Natural killer cell treated with Interleukin-12 subunit alpha and Interleukin-12 subunit beta and Interleukin-15 and Interleukin-18, amount 100 ng/mL, for 72 hours (primary cell): ENCODE measurements around the gene ATG4A. TPM values are rescaled to one million over a fixed set of nuclear protein-coding genes. Genes with fewer than 3 reads are reported as not detected.
A peak's percentile ranks its signal among the peaks of the same experiment; 100 is the strongest.

Experiments
- ATAC-seq, 2 donors: fragments of 150-1000 bp; cut with Tn5 transposase in 1 of 2; sonication (Bioruptor Pico), chemical (Tn5 transposase) in 1 of 2; 2 replicates each; pipeline ENCODE4 v1.10.0; 2021
- DNase-seq: peaks from one replicate; pipeline ENCODE4 v3.0.0; 2022; ENCODE audit warnings: low spot score
- H3K27ac Mint-ChIP-seq, 2 donors: 1 replicate in 1 of 2; 2 replicates in 1 of 2; pipeline ENCODE4 v1.8.0; 2022; ENCODE audit warnings: mixed read lengths in 2 of 2, mild to moderate bottlenecking in 1 of 2, moderate library complexity in 1 of 2
- H3K27me3 Mint-ChIP-seq, 2 donors: 1 replicate in 1 of 2; 2 replicates in 1 of 2; pipeline ENCODE4 v1.8.0; 2022; ENCODE audit warnings: mixed read lengths in 2 of 2
- H3K36me3 Mint-ChIP-seq: one replicate; pipeline ENCODE4 v1.8.0; 2022; ENCODE audit warnings: mixed read lengths
- H3K4me1 Mint-ChIP-seq, 2 donors: 1 replicate in 1 of 2; 2 replicates in 1 of 2; pipeline ENCODE4 v1.8.0; 2022; ENCODE audit warnings: low read depth in 2 of 2, mixed read lengths in 2 of 2, mild to moderate bottlenecking in 1 of 2
- H3K4me3 Mint-ChIP-seq: one replicate; pipeline ENCODE4 v1.8.0; 2022; ENCODE audit warnings: mixed read lengths
- H3K9me3 Mint-ChIP-seq: 2 replicates; pipeline ENCODE4 v1.8.0; 2022; ENCODE audit warnings: mixed read lengths
- total RNA-seq, 2 donors: library from RNA; stranded (reverse); gene quantifications; one replicate each; pipeline ENCODE4 v1.2.3, GENCODE V29; 2022

Gene ATG4A, protein sequence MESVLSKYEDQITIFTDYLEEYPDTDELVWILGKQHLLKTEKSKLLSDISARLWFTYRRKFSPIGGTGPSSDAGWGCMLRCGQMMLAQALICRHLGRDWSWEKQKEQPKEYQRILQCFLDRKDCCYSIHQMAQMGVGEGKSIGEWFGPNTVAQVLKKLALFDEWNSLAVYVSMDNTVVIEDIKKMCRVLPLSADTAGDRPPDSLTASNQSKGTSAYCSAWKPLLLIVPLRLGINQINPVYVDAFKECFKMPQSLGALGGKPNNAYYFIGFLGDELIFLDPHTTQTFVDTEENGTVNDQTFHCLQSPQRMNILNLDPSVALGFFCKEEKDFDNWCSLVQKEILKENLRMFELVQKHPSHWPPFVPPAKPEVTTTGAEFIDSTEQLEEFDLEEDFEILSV
- total RNA-seq, result 10 to 100 TPM; 12.0 to 17.8 TPM

DNA sequence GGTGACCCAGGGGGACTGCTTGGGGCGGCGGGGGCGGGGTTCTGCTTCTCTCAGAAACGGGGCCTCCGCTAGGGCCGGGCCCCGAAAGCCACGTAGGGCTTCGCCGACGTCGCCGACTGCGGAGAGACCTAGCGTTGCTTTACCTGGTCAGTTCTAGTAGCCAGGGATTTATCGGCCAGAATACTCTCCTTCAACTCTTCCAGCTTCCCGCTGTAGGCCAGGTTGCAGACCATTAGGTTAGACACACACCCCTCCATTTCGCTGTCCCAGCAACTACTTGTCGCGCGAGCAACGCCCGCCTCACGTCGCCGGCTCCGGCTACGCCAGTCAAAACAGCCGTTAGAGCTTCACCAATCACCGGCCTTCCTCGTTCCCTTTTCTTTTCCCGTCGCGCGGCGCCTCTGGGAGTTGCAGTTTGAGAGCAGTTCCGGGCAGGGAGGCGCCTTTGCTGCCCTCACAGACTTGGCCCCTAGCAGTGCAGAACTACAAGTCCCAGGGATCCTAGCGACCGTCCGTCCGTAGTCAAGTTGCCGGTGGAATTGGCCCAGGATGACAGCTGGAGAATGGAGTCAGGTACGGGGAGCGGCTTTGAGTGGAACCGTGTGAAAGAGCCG lies at the start of gene ATG4A, which contains the start of gene PSMD10:
TSS of gene ATG4A (plus strand) at position 515 of the 614 bp plus-strand sequence. CDS start at position 564, 49 bp downstream.
TSS of gene PSMD10 (minus strand) at position 279 of the 614 bp plus-strand sequence. CDS start at position 257, 22 bp downstream.
- Mint-ChIP-seq H3K27me3 (no peaks in the 10 kb centered on the region), H3K9me3 (no peaks in the 10 kb centered on the region), H3K4me1 (peaks cover 0 to 13% of the 10 kb centered on the region in 2 donors), H3K4me3 (no peak within 1 kb of the TSS), H3K36me3 (no peaks in the 10 kb centered on the region), H3K27ac (no peak within 1 kb of the TSS)
- peak; percentile 98 to 99 for ATAC-seq
- peak; percentile 90 for DNase-seq

DNA sequence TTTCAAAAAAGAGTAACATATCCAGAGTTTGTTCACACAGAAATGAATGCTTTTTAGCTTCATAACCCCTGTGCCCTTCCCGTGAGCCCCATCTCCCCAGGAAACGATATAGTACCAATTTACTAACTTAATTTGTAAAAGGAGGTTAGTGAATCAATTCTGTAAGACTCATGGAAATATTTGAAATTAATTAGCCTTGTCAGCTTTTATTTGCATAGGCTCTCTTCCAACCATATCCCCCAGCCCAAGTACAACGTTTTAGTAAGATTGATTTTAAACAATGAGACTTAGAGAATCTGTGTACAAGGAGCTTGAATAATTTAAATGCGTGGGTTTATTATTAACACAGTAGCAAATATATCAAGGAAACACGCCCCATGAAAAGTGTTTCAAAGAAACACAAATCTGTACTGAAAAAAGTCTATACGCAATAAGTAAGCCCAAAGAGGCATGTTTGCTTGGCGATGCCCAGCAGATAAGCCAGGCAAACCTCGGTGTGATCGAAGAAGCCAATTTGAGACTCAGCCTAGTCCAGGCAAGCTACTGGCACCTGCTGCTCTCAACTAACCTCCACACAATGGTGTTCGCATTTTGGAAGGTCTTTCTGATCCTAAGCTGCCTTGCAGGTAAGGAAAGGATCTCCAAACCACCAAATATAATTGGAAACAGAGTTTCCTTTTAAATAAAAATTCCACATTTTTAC lies 46.9 kb upstream of the ATG4A start, which contains the start of gene VSIG1:
TSS of gene VSIG1 (plus strand) at position 512 of the 703 bp plus-strand sequence. CDS start at position 578, 66 bp downstream.
- ATAC-seq (no peak), DNase-seq (no peak)
- Mint-ChIP-seq H3K4me1 (no peaks in the 10 kb centered on the region), H3K9me3 (no peaks in the 10 kb centered on the region), H3K27me3 (peaks cover 8 to 25% of the 10 kb centered on the region in 2 donors), H3K4me3 (no peak within 1 kb of the TSS), H3K27ac (no peak within 1 kb of the TSS), H3K36me3 (no peaks in the 10 kb centered on the region)

DNA sequence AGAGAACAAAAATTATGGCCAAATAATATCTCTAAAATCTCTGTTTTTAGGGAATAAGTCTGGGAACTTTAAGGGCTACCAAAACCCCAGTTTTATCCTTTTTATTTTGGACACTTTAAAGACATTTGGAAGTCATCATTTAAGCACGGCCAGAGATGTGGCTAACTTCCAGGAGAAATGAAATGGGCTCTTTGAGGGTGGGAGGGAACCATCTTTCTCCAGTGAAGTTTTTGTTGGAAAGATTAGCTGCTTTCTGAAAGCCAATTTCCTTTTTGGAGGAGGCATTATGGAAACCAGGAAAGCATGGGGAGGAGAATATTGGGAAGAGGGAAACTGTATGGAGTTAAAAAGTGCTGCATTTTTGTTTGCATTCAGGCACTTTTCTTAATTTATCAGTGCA lies 41.9 kb upstream of the ATG4A start:
- DNase-seq (no peak), ATAC-seq (no peak)
- H3K4me3 Mint-ChIP-seq, result no peak overlapping the region
- H3K27ac Mint-ChIP-seq, result no peak overlapping the region
- H3K27me3 Mint-ChIP-seq, result peaks cover 9 to 23% of the 10 kb centered on the region in 2 donors
- no peaks in the 10 kb centered on the region for H3K36me3 Mint-ChIP-seq
- H3K4me1 Mint-ChIP-seq, result peaks cover 0 to 3% of the 10 kb centered on the region in 2 donors
- no peaks in the 10 kb centered on the region for H3K9me3 Mint-ChIP-seq

DNA sequence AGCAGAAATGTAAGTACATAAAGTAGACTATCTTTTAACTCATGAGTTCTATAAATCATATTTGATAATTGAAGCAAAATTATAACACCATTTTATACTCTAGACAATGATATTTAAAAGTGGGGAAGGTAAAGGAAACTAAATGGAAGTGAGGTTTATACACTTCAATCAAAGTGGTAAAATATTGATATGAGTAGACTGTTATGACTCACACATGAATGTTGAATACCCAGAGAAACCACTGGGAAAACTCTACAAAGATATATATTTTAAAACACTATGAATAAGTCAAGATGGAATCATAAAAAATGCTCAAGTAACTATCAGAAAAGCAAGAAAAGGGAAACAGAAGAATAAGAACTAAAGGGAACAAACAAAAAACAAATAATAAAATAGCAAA lies 38.4 kb upstream of the ATG4A start:
- Mint-ChIP-seq H3K4me1 (peaks cover 0 to 3% of the 10 kb centered on the region in 2 donors), H3K4me3 (no peak overlapping the region), H3K9me3 (no peaks in the 10 kb centered on the region), H3K36me3 (no peaks in the 10 kb centered on the region), H3K27me3 (peaks cover 16 to 32% of the 10 kb centered on the region in 2 donors), H3K27ac (no peak overlapping the region)
- no peak for ATAC-seq
- DNase-seq, result no peak

DNA sequence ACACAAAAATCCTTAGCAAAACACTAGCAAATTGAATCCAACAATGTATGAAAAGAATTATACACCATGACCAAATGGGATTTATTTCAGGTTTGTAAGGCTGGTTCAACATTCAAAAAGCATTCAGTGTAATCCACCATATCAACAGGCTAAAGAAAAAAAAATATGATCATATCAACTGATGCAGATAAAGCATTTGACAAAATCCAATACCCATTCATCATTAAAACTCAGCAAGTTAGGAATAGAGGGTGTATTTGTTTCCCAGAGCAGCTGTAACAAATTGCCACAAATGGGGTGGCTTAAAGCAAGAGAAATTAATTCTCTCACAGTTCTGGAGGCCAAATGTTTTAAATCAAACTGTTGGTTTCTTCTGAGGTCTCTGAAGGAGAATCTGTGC lies 36.0 kb upstream of the ATG4A start:
- no peaks in the 10 kb centered on the region for H3K9me3 Mint-ChIP-seq
- H3K4me1 Mint-ChIP-seq, result peaks cover 0 to 3% of the 10 kb centered on the region in 2 donors
- ATAC-seq (no peak), DNase-seq (no peak)
- no peak overlapping the region for H3K4me3 Mint-ChIP-seq
- H3K27me3 Mint-ChIP-seq, result peaks cover 23 to 37% of the 10 kb centered on the region in 2 donors
- H3K36me3 Mint-ChIP-seq, result no peaks in the 10 kb centered on the region
- H3K27ac Mint-ChIP-seq, result no peak overlapping the region

DNA sequence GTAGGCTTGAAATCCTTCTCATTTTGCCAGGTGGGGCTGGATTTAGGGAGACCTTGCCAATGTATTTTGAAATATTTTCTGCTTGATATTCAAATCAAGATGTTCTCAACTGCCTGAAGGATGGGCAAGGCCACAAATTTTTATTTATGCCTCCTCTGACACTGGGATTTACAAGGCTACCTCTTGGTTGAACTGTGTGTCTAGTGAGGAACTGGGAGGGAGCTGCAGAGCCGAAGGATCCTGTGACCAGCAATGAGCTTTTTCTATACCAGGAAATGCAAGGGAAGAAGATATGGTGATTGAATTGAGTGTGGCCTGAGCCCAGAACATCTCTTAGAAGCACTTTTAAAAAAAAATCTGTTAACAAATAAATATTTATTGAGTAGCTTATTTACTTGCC lies 31.8 kb upstream of the ATG4A start:
- Mint-ChIP-seq H3K36me3 (no peaks in the 10 kb centered on the region), H3K27me3 (peaks cover 12 to 29% of the 10 kb centered on the region in 2 donors), H3K9me3 (no peaks in the 10 kb centered on the region), H3K4me3 (no peak overlapping the region), H3K4me1 (no peaks in the 10 kb centered on the region), H3K27ac (no peak overlapping the region)
- ATAC-seq (no peak), DNase-seq (no peak)

DNA sequence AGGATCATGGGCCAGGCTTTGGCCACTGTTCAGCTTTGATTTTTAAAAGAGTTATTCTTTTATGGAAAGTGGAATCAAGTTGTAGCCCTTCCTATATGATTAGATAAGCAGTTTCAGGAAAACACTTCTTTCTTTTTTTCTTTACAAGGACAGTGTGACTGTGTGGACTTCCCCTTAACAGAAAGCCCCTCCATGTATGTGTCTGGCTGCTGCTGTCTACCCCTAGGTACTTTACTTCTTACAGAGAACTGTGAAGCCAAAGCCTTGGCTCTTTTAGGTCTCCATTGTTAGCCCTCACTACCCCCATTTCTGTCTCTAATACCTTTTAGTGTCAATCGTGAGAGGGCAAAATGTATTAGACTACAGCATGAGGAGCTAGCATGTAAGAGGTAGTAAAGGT lies 27.6 kb upstream of the ATG4A start:
- Mint-ChIP-seq H3K4me3 (no peak overlapping the region), H3K4me1 (no peaks in the 10 kb centered on the region), H3K27me3 (peaks cover 0 to 24% of the 10 kb centered on the region in 2 donors), H3K27ac (no peak overlapping the region), H3K36me3 (no peaks in the 10 kb centered on the region), H3K9me3 (no peaks in the 10 kb centered on the region)
- no peak for ATAC-seq
- no peak for DNase-seq

DNA sequence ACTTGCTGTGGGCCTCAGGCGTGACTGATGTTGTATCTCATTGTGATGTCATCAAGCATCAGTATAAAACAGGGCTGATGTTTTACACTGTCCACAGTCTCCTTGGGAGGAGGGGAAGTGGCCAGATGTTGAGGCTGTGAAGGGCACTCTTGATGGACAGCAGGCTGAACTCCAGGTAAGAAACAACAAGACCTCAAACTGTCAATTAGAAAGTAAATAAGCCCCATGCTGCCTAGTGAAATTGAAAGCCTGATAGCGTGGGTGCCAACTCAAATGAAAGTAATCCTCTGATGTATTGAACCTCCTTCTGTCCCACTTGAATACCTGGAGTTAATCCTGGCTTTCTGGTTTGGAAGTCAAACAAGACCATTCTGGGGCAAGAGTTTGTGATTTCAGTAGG lies 27.0 kb upstream of the ATG4A start:
- Mint-ChIP-seq H3K4me1 (no peaks in the 10 kb centered on the region), H3K27me3 (peaks cover 4 to 27% of the 10 kb centered on the region in 2 donors), H3K27ac (no peak overlapping the region), H3K4me3 (no peak overlapping the region), H3K36me3 (no peaks in the 10 kb centered on the region), H3K9me3 (no peaks in the 10 kb centered on the region)
- ATAC-seq (no peak), DNase-seq (no peak)

DNA sequence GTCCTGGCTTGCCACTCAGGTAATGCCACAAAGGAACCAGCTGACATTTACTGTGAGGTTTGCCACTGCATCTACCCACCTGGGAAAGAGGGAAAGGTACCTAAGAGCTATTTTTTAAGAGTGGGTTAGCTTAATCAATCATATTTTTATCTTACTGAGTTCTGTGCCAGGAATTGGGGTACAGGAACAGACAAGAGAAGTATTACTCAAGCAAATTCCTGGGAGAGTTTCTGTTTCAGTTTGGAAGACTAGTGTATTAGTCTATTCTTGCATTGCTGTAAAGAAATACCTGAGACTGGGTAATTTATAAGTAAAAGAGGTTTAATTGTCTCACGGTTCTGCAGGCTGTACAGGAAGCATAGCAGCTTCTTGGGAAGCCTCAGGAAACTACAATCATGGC lies 23.5 kb upstream of the ATG4A start:
- Mint-ChIP-seq H3K4me3 (no peak overlapping the region), H3K4me1 (no peaks in the 10 kb centered on the region), H3K27me3 (peaks cover 6 to 23% of the 10 kb centered on the region in 2 donors), H3K27ac (no peak overlapping the region), H3K36me3 (no peaks in the 10 kb centered on the region), H3K9me3 (no peaks in the 10 kb centered on the region)
- DNase-seq (no peak), ATAC-seq (no peak)

DNA sequence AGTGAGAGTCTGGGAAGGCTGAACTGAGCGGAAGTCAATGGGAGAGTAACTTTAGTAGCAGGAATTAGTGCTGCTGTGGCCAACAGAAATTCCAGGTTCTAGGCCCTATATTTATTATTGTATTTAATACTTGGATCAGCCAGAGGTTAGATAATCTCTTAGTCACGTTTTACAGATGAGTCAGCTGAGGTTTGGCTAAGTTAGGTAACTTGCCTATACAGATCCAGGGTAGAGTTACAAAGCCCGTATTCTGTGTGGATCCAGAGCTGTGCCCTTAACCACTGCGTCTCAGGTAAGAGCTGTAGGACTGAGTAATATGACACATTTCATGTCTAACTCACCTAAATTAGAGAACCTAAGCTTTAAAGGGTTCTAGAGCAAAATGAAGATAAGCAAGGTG lies 20.7 kb upstream of the ATG4A start:
- Mint-ChIP-seq H3K4me1 (no peaks in the 10 kb centered on the region), H3K36me3 (no peaks in the 10 kb centered on the region)
- no peak for ATAC-seq

DNA sequence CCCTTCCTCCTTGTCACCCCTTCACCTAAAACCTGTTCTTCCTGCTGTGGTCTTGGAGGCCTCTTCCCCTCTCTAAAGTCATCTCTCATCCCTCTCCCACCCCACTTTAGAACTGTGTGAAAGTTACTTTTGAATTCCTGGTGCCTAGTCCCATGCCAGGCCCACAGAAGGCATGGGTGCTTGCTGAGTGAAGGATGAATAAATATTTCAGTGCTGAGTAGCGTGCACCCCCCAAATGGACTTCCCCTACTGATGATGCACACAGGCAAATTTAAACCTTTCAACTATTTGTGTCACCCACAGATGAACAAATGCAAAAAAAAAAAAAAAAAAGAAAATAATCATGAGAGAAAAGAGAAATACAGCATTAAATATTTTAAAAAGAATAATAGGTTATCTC lies 20.0 kb upstream of the ATG4A start:
- Mint-ChIP-seq H3K27ac (no peak overlapping the region), H3K27me3 (peaks cover 13 to 25% of the 10 kb centered on the region in 2 donors), H3K36me3 (no peaks in the 10 kb centered on the region), H3K9me3 (no peaks in the 10 kb centered on the region), H3K4me1 (no peaks in the 10 kb centered on the region), H3K4me3 (no peak overlapping the region)
- DNase-seq (no peak), ATAC-seq (no peak)

More for the DNA sequence above, 20.7 kb upstream of the ATG4A start:
- H3K4me3 Mint-ChIP-seq, result no peak overlapping the region
- no peak overlapping the region for H3K27ac Mint-ChIP-seq
- no peak for DNase-seq
- peaks cover 13 to 25% of the 10 kb centered on the region in 2 donors for H3K27me3 Mint-ChIP-seq
- no peaks in the 10 kb centered on the region for H3K9me3 Mint-ChIP-seq

DNA sequence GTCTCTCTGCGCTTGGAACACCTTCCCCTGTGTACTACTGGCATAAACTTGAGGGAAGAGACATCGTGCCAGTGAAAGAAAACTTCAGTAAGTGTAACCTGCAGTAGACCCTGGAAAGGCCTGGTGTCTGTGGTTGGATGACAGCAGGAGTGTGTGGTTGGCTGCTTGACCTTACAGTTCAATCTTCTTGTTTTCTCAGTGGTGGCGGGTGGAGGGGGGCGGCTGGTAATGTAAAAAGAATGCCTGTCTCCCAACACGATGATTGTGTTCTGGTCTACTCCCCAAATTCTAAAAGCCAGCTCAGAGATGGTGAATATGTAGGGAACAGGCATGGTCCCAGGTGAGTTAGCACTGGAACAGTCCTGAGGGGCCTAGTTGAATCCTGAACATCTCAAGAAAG lies 18.8 kb upstream of the ATG4A start:
- DNase-seq (no peak), ATAC-seq (no peak)
- Mint-ChIP-seq H3K27ac (no peak overlapping the region), H3K4me3 (no peak overlapping the region), H3K9me3 (no peaks in the 10 kb centered on the region), H3K4me1 (no peaks in the 10 kb centered on the region), H3K36me3 (no peaks in the 10 kb centered on the region), H3K27me3 (peaks cover 13 to 20% of the 10 kb centered on the region in 2 donors)

DNA sequence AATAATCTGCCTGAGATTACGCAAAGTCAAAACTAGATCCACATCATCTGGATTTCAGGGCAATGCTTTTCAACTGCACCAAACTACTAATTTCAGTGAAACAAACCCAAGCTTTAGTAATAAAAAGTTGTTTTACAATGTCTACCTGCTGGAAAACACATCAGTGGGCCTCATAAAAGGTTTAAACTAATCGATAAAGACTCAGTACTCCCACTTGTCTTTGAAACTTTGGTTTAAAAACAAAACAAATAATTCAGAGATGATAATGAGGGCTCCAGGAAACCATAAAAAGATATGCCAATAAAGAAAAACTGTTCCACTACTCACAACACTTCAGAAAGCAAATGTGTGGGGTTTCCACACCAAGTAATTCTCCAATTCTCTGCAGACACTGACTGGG lies 10.5 kb upstream of the ATG4A start:
- DNase-seq, result no peak
- H3K36me3 Mint-ChIP-seq, result no peaks in the 10 kb centered on the region
- H3K27ac Mint-ChIP-seq, result no peak overlapping the region
- no peak overlapping the region for H3K4me3 Mint-ChIP-seq
- H3K9me3 Mint-ChIP-seq, result no peaks in the 10 kb centered on the region
- H3K27me3 Mint-ChIP-seq, result peaks cover 0 to 3% of the 10 kb centered on the region in 2 donors
- no peak for ATAC-seq
- H3K4me1 Mint-ChIP-seq, result no peaks in the 10 kb centered on the region

DNA sequence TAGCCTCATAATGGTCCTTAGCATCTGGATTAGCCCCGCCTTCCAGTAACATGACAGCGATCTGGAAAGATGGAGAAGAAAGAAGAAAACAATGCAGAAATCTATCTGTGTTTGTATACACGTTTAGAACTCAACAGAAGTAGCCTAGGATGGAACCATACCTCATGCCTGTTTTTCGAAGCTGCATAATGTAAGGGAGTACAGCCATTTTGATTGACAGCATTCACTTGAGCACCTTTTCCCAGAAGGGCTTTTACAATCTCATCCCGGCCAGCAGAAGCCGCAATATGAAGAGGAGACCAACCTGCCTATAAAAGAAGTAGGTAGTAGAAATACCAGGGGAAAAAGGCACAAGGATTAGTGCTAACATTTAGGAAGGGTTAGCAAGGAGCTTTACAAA lies 3.8 kb upstream of the ATG4A start:
- Mint-ChIP-seq H3K9me3 (no peaks in the 10 kb centered on the region), H3K27me3 (no peaks in the 10 kb centered on the region), H3K27ac (no peak overlapping the region), H3K4me3 (no peak overlapping the region), H3K4me1 (no peaks in the 10 kb centered on the region), H3K36me3 (no peaks in the 10 kb centered on the region)
- no peak for DNase-seq
- no peak for ATAC-seq
